Measurements from ENCODE around the gene VSTM2B. TPM values are rescaled to one million over a fixed set of nuclear protein-coding genes. Genes with fewer than 3 reads are reported as not detected.

VSTM2B gene
- total and polyA plus RNA-seq, 2 experiments from 2014 or later: 0.47 to 1.1 TPM

GRCh38 chr19:29573486-29573885 lies 47.7 kb downstream of the VSTM2B start:
- 41% methylated on average over 7 of the region's 7 CpGs for WGBS (ENCODE audit: low lambda C conversion rate, missing lambda C conversion rate)
- Histone ChIP-seq H3K27me3 (peaks cover 54% of the 10 kb centered on the region), H3K79me2 (no peaks in the 10 kb centered on the region), H3K4me3 (no peak overlapping the region), H3K4me1 (ENCODE audit: insufficient read depth) (no peaks in the 10 kb centered on the region), H2AFZ (no peak overlapping the region), H4K20me1 (ENCODE audit: insufficient read depth, poor library complexity, severe bottlenecking) (no peaks in the 10 kb centered on the region), H3K36me3 (replicated peaks; ENCODE audit: insufficient read depth, low read depth) (no peaks in the 10 kb centered on the region), H3K4me2 (no peak overlapping the region), H3K9me3 (ENCODE audit: low read depth) (no peaks in the 10 kb centered on the region), H3K27ac (no peak overlapping the region), H3K9me2 (replicated peaks; ENCODE audit: insufficient read depth) (no peaks in the 10 kb centered on the region)
- TF ChIP-seq EZH2 (IDR thresholded peaks at IDR 0.05; ENCODE audit: borderline replicate concordance): no peak
- no peak for TF ChIP-seq CTCF (IDR thresholded peaks at IDR 0.05; ENCODE audit: poor library complexity)
- TF ChIP-seq EZH2phosphoT487 (IDR thresholded peaks at IDR 0.05; ENCODE audit: low read depth, severe bottlenecking, unreplicated experiment): no peak
- no peak for DNase-seq (ENCODE audit: low spot score)

GRCh38 chr19:29574510-29574909 lies 48.7 kb downstream of the VSTM2B start:
- WGBS (ENCODE audit: low lambda C conversion rate, missing lambda C conversion rate): 57% methylated on average over 3 of the region's 3 CpGs
- Histone ChIP-seq H2AFZ (no peak overlapping the region), H3K36me3 (replicated peaks; ENCODE audit: insufficient read depth, low read depth) (no peaks in the 10 kb centered on the region), H3K4me2 (no peak overlapping the region), H3K27me3 (peaks cover 54% of the 10 kb centered on the region), H4K20me1 (ENCODE audit: insufficient read depth, poor library complexity, severe bottlenecking) (no peaks in the 10 kb centered on the region), H3K4me1 (ENCODE audit: insufficient read depth) (no peaks in the 10 kb centered on the region), H3K9me3 (ENCODE audit: low read depth) (no peaks in the 10 kb centered on the region), H3K79me2 (no peaks in the 10 kb centered on the region), H3K4me3 (no peak overlapping the region), H3K9me2 (replicated peaks; ENCODE audit: insufficient read depth) (no peaks in the 10 kb centered on the region), H3K27ac (no peak overlapping the region)
- TF ChIP-seq EZH2phosphoT487 (IDR thresholded peaks at IDR 0.05; ENCODE audit: low read depth, severe bottlenecking, unreplicated experiment) (no peak), EZH2 (IDR thresholded peaks at IDR 0.05; ENCODE audit: borderline replicate concordance) (no peak), CTCF (IDR thresholded peaks at IDR 0.05; ENCODE audit: poor library complexity) (no peak)
- no peak for DNase-seq (ENCODE audit: low spot score)

- no peak overlapping the region for H2AFZ ChIP-seq
- no peaks in the 10 kb centered on the region for H3K4me1 ChIP-seq (ENCODE audit: insufficient read depth)
- no peak overlapping the region for H3K4me3 ChIP-seq
- WGBS (ENCODE audit: low lambda C conversion rate, missing lambda C conversion rate): 44% methylated on average over 14 of the region's 14 CpGs
- peaks cover 54% of the 10 kb centered on the region for H3K27me3 ChIP-seq
- no peak for DNase-seq (ENCODE audit: low spot score)
- TF ChIP-seq EZH2phosphoT487 (IDR thresholded peaks at IDR 0.05; ENCODE audit: low read depth, severe bottlenecking, unreplicated experiment): no peak
- TF ChIP-seq EZH2 (IDR thresholded peaks at IDR 0.05; ENCODE audit: borderline replicate concordance): no peak
- TF ChIP-seq CTCF (IDR thresholded peaks at IDR 0.05; ENCODE audit: poor library complexity): no peak
- H3K36me3 ChIP-seq (replicated peaks; ENCODE audit: insufficient read depth, low read depth): no peaks in the 10 kb centered on the region
- no peaks in the 10 kb centered on the region for H3K9me3 ChIP-seq (ENCODE audit: low read depth)
- no peak overlapping the region for H3K27ac ChIP-seq
- no peaks in the 10 kb centered on the region for H3K9me2 ChIP-seq (replicated peaks; ENCODE audit: insufficient read depth)
- no peaks in the 10 kb centered on the region for H4K20me1 ChIP-seq (ENCODE audit: insufficient read depth, poor library complexity, severe bottlenecking)
- no peak overlapping the region for H3K4me2 ChIP-seq
- H3K79me2 ChIP-seq: no peaks in the 10 kb centered on the region
Observed at GRCh38 chr19:29576046-29576606, 50.3 kb downstream of the VSTM2B start.
